Stimulated activated naive B cell treated with anti-CD40 and anti-IgM and Interleukin-4, amounts not matched to agents 10 μg/mL and 1 μg/mL and 100 μg/mL, for 72 hours (primary cell): Measurements from ENCODE around the gene DNAJC16.

Experiments
- ATAC-seq, 2 donors: fragments of 150-1000 bp; cut with Tn5 transposase; replicated peaks; 2 replicates each; pipeline ENCODE4 v1.10.0; 2021; ENCODE audit warnings: moderate library complexity in 1 of 2
- DNase-seq: peaks from one replicate; pipeline ENCODE4 v3.0.0; 2021
- H3K27ac Mint-ChIP-seq: one replicate; pipeline ENCODE4 v1.8.0; 2022; ENCODE audit warnings: mild to moderate bottlenecking, mixed read lengths
- H3K27me3 Mint-ChIP-seq, 2 donors: one replicate each; pipeline ENCODE4 v1.8.0; 2022; ENCODE audit warnings: mixed read lengths in 2 of 2
- H3K36me3 Mint-ChIP-seq, 2 donors: one replicate each; pipeline ENCODE4 v1.8.0; 2022; ENCODE audit warnings: mixed read lengths in 2 of 2, mild to moderate bottlenecking in 1 of 2
- H3K4me1 Mint-ChIP-seq, 2 donors: one replicate each; pipeline ENCODE4 v1.8.0; 2022; ENCODE audit warnings: mixed read lengths in 2 of 2, mild to moderate bottlenecking in 1 of 2
- H3K4me3 Mint-ChIP-seq, 2 donors: one replicate each; pipeline ENCODE4 v1.8.0; 2022; ENCODE audit warnings: mild to moderate bottlenecking in 2 of 2, mixed read lengths in 2 of 2, moderate library complexity in 1 of 2
- H3K9me3 Mint-ChIP-seq, 2 donors: one replicate each; pipeline ENCODE4 v1.8.0; 2022; ENCODE audit warnings: mixed read lengths in 2 of 2, mild to moderate bottlenecking in 1 of 2

The DNAJC16 gene

GRCh38 chr1:15622712-15623373, 96.2 kb downstream of the DNAJC16 start:
- Mint-ChIP-seq H3K9me3 (no peaks in the 10 kb centered on the region), H3K27me3 (no peaks in the 10 kb centered on the region), H3K4me3 (peak overlapping the region in 1 of 2 donors; percentile 30), H3K36me3 (peaks cover 35 to 54% of the 10 kb centered on the region in 2 donors), H3K4me1 (peaks cover 37 to 85% of the 10 kb centered on the region in 2 donors), H3K27ac (peak overlapping the region; percentile 57)
- ATAC-seq (no peak), DNase-seq (no peak)

DNA sequence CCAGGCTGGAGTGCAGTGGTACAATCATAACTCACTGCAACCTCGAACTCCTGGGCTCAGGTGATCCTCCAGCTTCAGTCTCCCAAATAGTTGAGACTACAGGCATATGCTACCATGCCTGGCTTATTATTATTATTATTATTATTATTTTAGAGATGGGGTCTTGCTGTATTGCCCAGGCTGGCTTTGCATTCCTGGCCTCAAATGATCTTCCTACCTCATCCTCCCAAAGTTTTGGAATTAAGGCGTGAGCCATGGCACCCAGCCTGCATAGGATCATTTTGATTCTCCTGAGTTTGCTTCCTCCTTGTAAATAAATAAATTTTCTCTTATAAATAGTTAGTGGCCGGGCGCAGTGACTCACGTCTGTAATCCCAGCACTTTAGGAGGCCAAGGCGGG, 96.8 kb downstream of the DNAJC16 start:
- Mint-ChIP-seq H3K36me3 (peaks cover 32 to 48% of the 10 kb centered on the region in 2 donors), H3K27me3 (no peaks in the 10 kb centered on the region), H3K9me3 (no peaks in the 10 kb centered on the region), H3K27ac (no peak overlapping the region), H3K4me3 (no peak overlapping the region), H3K4me1 (peaks cover 38 to 86% of the 10 kb centered on the region in 2 donors)
- ATAC-seq: no peak
- no peak for DNase-seq

GRCh38 chr1:15624133-15624714, 97.6 kb downstream of the DNAJC16 start:
- DNase-seq (no peak), ATAC-seq (no peak)
- H3K36me3 Mint-ChIP-seq: peaks cover 33 to 46% of the 10 kb centered on the region in 2 donors
- H3K4me1 Mint-ChIP-seq: peaks cover 39 to 83% of the 10 kb centered on the region in 2 donors
- H3K9me3 Mint-ChIP-seq: no peaks in the 10 kb centered on the region
- H3K27me3 Mint-ChIP-seq: no peaks in the 10 kb centered on the region
- H3K4me3 Mint-ChIP-seq: peak overlapping the region in 1 of 2 donors; percentile 17
- no peak overlapping the region for H3K27ac Mint-ChIP-seq

DNA sequence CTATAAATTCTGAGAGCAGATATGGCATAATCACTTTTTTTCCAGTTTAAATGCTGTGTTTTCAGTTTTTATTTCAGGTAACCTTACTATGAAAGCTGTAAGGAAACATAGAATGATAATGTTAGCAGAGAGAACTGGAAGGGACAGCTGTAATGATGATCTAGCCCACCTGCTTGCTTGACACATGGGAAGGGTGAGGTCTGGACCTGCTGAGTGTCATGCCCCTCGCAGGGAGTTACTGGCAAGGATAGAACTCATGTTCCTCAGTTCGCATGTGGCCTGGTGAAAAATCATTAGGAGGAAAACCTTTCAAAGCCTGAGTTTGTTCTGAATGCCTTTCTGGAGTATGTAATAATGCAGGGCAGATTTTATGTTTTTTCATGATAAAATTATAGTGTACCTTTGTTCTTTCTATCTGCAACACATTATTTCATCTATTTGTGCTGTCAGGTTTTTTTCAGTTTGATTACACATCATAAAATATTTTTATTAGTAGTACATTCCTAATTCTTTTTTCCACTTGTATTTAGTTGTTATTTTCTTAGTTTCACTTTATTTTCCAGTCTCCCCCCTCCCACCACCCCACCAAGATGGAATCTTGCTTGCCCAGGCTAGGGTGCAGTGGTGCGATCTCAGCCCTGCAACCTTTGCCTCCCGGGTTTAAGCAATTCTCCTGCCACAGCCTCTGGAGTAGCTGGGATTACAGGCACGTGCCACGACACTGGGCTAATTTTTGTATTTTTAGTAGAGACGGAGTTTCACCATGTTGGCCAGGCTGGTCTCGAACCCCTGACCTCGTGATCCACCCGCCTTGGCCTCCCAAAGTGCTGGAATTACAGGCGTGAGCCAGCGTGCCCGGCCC, 98.6 kb downstream of the DNAJC16 start:
- no peaks in the 10 kb centered on the region for H3K27me3 Mint-ChIP-seq
- H3K4me3 Mint-ChIP-seq: peak overlapping the region in 1 of 2 donors; percentile 31
- peaks cover 30 to 48% of the 10 kb centered on the region in 2 donors for H3K36me3 Mint-ChIP-seq
- ATAC-seq (no peak), DNase-seq (no peak)
- peak overlapping the region; percentile 5 for H3K27ac Mint-ChIP-seq
- H3K9me3 Mint-ChIP-seq: no peaks in the 10 kb centered on the region
- peaks cover 38 to 81% of the 10 kb centered on the region in 2 donors for H3K4me1 Mint-ChIP-seq
